IMR-90 (cell line): Measurements from ENCODE around the gene SPTLC3. TPM values are rescaled to one million over a fixed set of nuclear protein-coding genes. Genes with fewer than 3 reads are reported as not detected.

ENCODE experiments used
- ATAC-seq: fragments of 200-7000 bp; cut with Tn5 transposase; 2 replicates; pipeline ENCODE4 v1.9.1; 2020; ENCODE audit warnings: low read depth, mild to moderate bottlenecking, moderate library complexity
- BruUV-seq: library from RNA; stranded (reverse); fragments of 400-500 nt; replicated peaks from 2 replicates; lab custom pipeline; 2021; lab: Mats Ljungman, UMichigan
- CTCF ChIA-PET: fragments of 300-600 bp; formaldehyde crosslinking; extraction: SDS; loops from one replicate; lab custom pipeline; 2021; ENCODE audit warnings: antibody characterized with exemption; lab: Yijun Ruan, JAX
- POLR2A ChIA-PET: fragments of 300-600 bp; sonication (Branson Sonifier 250); formaldehyde crosslinking; loops from one replicate; lab custom pipeline; 2022; ENCODE audit warnings: antibody characterized with exemption; ENCODE audit not compliant: unreplicated experiment; lab: Charles Lee
- DNase-seq: peaks from one replicate; pipeline ENCODE4 v3.0.0; 2013
- H2AFZ ChIP-seq: replicated peaks from 2 replicates; pipeline ENCODE3; 2013; ENCODE audit warnings: low read length, mild to moderate bottlenecking; ENCODE audit not compliant: poor library complexity
- H2AK5ac ChIP-seq: 2 replicates; pipeline ENCODE4 v1.6.1; 2013; ENCODE audit warnings: low read depth, low read length, inconsistent platforms
- H2AK9ac ChIP-seq: replicated peaks from 2 replicates; pipeline ENCODE3; 2013; ENCODE audit warnings: mild to moderate bottlenecking, low read depth, low read length, moderate library complexity; ENCODE audit not compliant: poor library complexity
- H2BK120ac ChIP-seq: 2 replicates; pipeline ENCODE4 v1.6.1; 2013; ENCODE audit warnings: low read depth, low read length, inconsistent platforms
- H2BK15ac ChIP-seq: 3 replicates; pipeline ENCODE4 v1.6.1; 2013; ENCODE audit warnings: low read depth, low read length, inconsistent platforms
- H2BK20ac ChIP-seq: 2 replicates; pipeline ENCODE4 v1.6.1; 2013; ENCODE audit warnings: low read depth, mild to moderate bottlenecking, inconsistent platforms, low read length, moderate library complexity
- H2BK5ac ChIP-seq: 2 replicates; pipeline ENCODE4 v1.6.1; 2013; ENCODE audit warnings: mild to moderate bottlenecking, low read depth, low read length, inconsistent platforms; ENCODE audit not compliant: poor library complexity, severe bottlenecking
- H3K14ac ChIP-seq: replicated peaks from 2 replicates; pipeline ENCODE4 v1.6.1; 2013; ENCODE audit warnings: low read depth, low read length, inconsistent platforms
- H3K18ac ChIP-seq: 2 replicates; pipeline ENCODE4 v1.6.1; 2013; ENCODE audit warnings: low read depth, low read length, control low read depth
- H3K23ac ChIP-seq: 2 replicates; pipeline ENCODE4 v1.6.1; 2013; ENCODE audit warnings: low read depth, low read length, inconsistent platforms
- H3K27ac ChIP-seq: 2 replicates; pipeline ENCODE4 v1.5.1; 2013; ENCODE audit warnings: mild to moderate bottlenecking, control low read depth, low read length; ENCODE audit not compliant: insufficient read depth
- H3K27me3 ChIP-seq: 2 replicates; pipeline ENCODE4 v1.6.1; 2013; ENCODE audit warnings: low read length; ENCODE audit not compliant: control insufficient read depth, insufficient read depth
- H3K36me3 ChIP-seq: 2 replicates; pipeline ENCODE4 v1.6.1; 2013; ENCODE audit warnings: low read length, mixed read lengths; ENCODE audit not compliant: control insufficient read depth, insufficient read depth
- H3K4ac ChIP-seq: 2 replicates; pipeline ENCODE4 v1.6.1; 2013; ENCODE audit warnings: low read depth, low read length, inconsistent platforms
- H3K4me1 ChIP-seq: 2 replicates; pipeline ENCODE4 v1.6.1; 2013; ENCODE audit warnings: low read length, mixed read lengths; ENCODE audit not compliant: control insufficient read depth, insufficient read depth
- H3K4me2 ChIP-seq: 2 replicates; pipeline ENCODE4 v1.6.1; 2013; ENCODE audit warnings: low read depth, mild to moderate bottlenecking, control low read depth, low read length, moderate library complexity
- H3K4me3 ChIP-seq: 2 replicates; pipeline ENCODE4 v1.5.1; 2013; ENCODE audit warnings: low read depth, mild to moderate bottlenecking, control low read depth, low read length, moderate library complexity; ENCODE audit not compliant: insufficient read depth
- H3K56ac ChIP-seq: 2 replicates; pipeline ENCODE4 v1.6.1; 2013; ENCODE audit warnings: low read length, inconsistent platforms; ENCODE audit not compliant: insufficient read depth; ENCODE audit errors: extremely low read depth
- H3K79me1 ChIP-seq, 2 experiments: 2 replicates each; pipeline ENCODE4 v1.6.1; 2013; ENCODE audit warnings: low read length in 2 of 2, inconsistent platforms in 1 of 2, low read depth in 1 of 2
- H3K9ac ChIP-seq: 2 replicates; pipeline ENCODE4 v1.6.1; 2013; ENCODE audit warnings: low read depth, low read length, control low read depth
- H3K9me1 ChIP-seq: 2 replicates; pipeline ENCODE4 v1.6.1; 2013; ENCODE audit warnings: low read length, inconsistent platforms; ENCODE audit not compliant: insufficient read depth
- H3K9me3 ChIP-seq: 2 replicates; pipeline ENCODE4 v1.6.1; 2013; ENCODE audit warnings: low read length; ENCODE audit not compliant: control insufficient read depth, insufficient read depth
- H4K20me1 ChIP-seq: 2 replicates; pipeline ENCODE4 v1.6.1; 2013; ENCODE audit warnings: low read length, inconsistent platforms; ENCODE audit not compliant: insufficient read depth
- H4K5ac ChIP-seq: 2 replicates; pipeline ENCODE4 v1.6.1; 2013; ENCODE audit warnings: mild to moderate bottlenecking, low read depth, low read length, control low read depth
- H4K8ac ChIP-seq, 2 experiments: 2 replicates each; pipeline ENCODE4 v1.6.1; 2013; ENCODE audit warnings: low read depth in 2 of 2, low read length in 2 of 2, control low read depth in 1 of 2, inconsistent platforms in 1 of 2
- H4K91ac ChIP-seq: 2 replicates; pipeline ENCODE4 v1.6.1; 2013; ENCODE audit warnings: low read depth, low read length, inconsistent platforms; ENCODE audit not compliant: insufficient read depth
- MAZ ChIP-seq: IDR thresholded peaks from 2 replicates; pipeline ENCODE4 v1.6.1; 2012; ENCODE audit warnings: low read depth, mild to moderate bottlenecking, low read length, improper control_type of control experiment, moderate library complexity, borderline replicate concordance
- MXI1 ChIP-seq: IDR thresholded peaks from 2 replicates; pipeline ENCODE4 v1.6.1; 2012; ENCODE audit warnings: low read depth, mild to moderate bottlenecking, low read length, moderate library complexity, borderline replicate concordance
- RCOR1 ChIP-seq: IDR thresholded peaks from 2 replicates; pipeline ENCODE4 v1.6.1; 2012; ENCODE audit warnings: mild to moderate bottlenecking, low read length, improper control_type of control experiment; ENCODE audit not compliant: insufficient replicate concordance
- WGBS, 2 experiments: methylation state at CpG; one replicate each; pipeline versions ENCODE4 v1.1.5 to v1.1.7; 2013; ENCODE audit warnings: missing lambda C conversion rate in 2 of 2; ENCODE audit not compliant: insufficient read length in 1 of 2; ENCODE audit errors: extremely low coverage in 2 of 2; 5-methylcytosine and 5-hydroxymethylcytosine counted together
- dilution Hi-C: fragments of 300-500 bp; cut with HindIII; formaldehyde crosslinking; loops from one replicate; pipeline ENCODE4 v1.14.3; 2018; ENCODE audit warnings: low sequenced_read_pairs; ENCODE audit not compliant: unreplicated experiment
- in situ Hi-C: fragments of 300-500 bp; cut with MboI; formaldehyde crosslinking; loops from 3 replicates; pipeline ENCODE4 v1.14.3; 2019; ENCODE audit warnings: low sequenced_read_pairs, inconsistent platforms, mixed read lengths
- intact Hi-C: fragments of 100-400 bp; cut with micrococcal nuclease; formaldehyde crosslinking; loops from 2 replicates; pipeline ENCODE4 v1.10.0; 2022
- polyA plus RNA-seq, 3 experiments: library from polyadenylated mRNA; depleted of rRNA; stranded (reverse); fragments of >200 nt; gene quantifications; 2 replicates each; pipeline ENCODE4 v1.2.3, GENCODE V29; 2012; ENCODE audit warnings: low replicate concordance in 1 of 3
- total RNA-seq: library from RNA; depleted of rRNA; stranded (reverse); fragments of >200 nt; gene quantifications from 2 replicates; pipeline ENCODE4 v1.2.3, GENCODE V29; 2012
- TF ChIP-seq, protein P1 (sequence below): fragments of 150-350 bp; IDR thresholded peaks from 2 replicates; pipeline ENCODE4 v1.6.1; 2016; ENCODE audit warnings: low read depth, mild to moderate bottlenecking, low read length, moderate library complexity, borderline replicate concordance
- TF ChIP-seq, protein P2 (sequence below): conservative IDR thresholded peaks from 2 replicates; pipeline ENCODE4 v1.5.1; 2012; ENCODE audit warnings: mild to moderate bottlenecking, low read depth, low read length, improper control_type of control experiment

The SPTLC3 gene
- total and polyA plus RNA-seq, 2 of the 4 experiments (the other 2 are of a cell fraction) = 0.44 to 1.6 TPM

DNA sequence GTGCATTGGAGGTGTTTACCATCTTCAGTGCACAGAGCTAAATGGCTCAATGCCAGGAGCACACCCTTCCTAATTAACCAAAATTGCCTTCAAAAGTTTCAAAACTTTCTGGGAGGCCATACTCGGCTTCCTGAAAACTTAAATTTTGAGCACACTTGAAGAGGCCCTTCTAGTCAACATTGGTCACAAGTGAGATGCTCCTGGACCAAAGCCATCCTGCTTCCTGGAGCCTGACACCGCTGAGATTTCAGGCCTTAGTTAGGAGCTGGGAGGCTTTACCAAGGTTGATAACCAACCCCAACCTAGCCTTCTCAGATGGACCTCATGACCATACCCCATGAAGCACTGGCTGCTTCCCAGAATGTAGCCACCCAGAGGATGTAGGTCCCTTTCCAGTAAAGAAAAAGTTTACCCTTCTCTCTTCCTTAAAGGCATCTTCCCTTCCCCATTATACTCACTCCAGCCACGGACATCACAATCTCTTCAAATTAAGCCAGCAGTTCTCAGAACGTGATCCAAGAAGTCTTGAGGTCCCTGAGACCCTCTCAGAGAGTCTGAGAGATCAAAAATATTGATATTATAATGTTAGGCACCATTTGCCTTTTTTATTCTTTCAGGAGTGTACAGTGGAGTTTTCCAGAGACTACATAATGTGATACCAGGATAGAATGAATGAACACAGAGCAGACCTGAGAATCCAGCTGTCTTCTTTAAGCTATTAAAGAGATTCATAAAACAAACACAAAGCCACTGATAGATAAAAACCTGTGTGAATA lies 32.8 kb upstream of the SPTLC3 start (continued):
- TF ChIP-seq, protein P1, sequence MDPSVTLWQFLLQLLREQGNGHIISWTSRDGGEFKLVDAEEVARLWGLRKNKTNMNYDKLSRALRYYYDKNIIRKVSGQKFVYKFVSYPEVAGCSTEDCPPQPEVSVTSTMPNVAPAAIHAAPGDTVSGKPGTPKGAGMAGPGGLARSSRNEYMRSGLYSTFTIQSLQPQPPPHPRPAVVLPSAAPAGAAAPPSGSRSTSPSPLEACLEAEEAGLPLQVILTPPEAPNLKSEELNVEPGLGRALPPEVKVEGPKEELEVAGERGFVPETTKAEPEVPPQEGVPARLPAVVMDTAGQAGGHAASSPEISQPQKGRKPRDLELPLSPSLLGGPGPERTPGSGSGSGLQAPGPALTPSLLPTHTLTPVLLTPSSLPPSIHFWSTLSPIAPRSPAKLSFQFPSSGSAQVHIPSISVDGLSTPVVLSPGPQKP = no peak

DNA sequence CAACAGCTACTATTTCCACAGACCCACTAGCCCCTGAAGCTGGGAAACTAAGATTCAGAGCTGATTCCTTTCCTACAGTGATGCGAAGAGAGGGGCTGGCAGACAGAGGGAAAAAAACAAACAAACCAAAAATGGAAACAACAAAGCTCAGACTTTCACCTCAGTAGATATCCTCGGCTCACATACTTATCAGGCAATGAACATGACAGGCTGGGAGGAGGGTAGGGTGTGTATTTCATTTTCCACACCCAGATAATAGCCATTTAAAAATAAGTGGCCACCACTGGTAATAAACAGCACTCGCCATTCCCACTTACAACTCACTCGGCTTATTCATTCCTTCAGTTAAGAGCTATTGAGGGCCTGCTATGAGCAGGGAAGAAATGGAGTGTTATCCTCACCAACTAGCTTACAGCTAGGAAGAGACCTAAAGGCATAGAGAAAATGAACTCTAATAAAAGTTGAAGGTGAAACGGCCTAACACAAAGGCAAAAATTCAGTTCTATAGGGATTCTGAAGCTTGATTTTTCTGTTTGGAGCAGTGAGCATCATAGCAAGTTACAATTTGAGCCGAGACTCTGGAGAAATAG lies 32.0 kb upstream of the SPTLC3 start:
- DNase-seq (no peak), ATAC-seq (no peak)
- H4K91ac ChIP-seq = no peak overlapping the region
- H3K4ac ChIP-seq = no peak overlapping the region
- H3K14ac ChIP-seq = no peak overlapping the region
- H3K36me3 ChIP-seq = no peaks in the 10 kb centered on the region
- no peaks in the 10 kb centered on the region for H3K79me1 ChIP-seq
- H4K5ac ChIP-seq = no peak overlapping the region
- H2BK120ac ChIP-seq = no peak overlapping the region
- no peak overlapping the region for H4K8ac ChIP-seq
- no peak overlapping the region for H3K56ac ChIP-seq
- intact Hi-C loops (no loop called here), in situ Hi-C loops (no loop called here), dilution Hi-C loops (no loop called here)
- H4K20me1 ChIP-seq = no peaks in the 10 kb centered on the region
- no peak overlapping the region for H2BK15ac ChIP-seq
- TF ChIP-seq MXI1 (no peak), MAZ (no peak), RCOR1 (no peak)
- TF ChIP-seq, protein P2, sequence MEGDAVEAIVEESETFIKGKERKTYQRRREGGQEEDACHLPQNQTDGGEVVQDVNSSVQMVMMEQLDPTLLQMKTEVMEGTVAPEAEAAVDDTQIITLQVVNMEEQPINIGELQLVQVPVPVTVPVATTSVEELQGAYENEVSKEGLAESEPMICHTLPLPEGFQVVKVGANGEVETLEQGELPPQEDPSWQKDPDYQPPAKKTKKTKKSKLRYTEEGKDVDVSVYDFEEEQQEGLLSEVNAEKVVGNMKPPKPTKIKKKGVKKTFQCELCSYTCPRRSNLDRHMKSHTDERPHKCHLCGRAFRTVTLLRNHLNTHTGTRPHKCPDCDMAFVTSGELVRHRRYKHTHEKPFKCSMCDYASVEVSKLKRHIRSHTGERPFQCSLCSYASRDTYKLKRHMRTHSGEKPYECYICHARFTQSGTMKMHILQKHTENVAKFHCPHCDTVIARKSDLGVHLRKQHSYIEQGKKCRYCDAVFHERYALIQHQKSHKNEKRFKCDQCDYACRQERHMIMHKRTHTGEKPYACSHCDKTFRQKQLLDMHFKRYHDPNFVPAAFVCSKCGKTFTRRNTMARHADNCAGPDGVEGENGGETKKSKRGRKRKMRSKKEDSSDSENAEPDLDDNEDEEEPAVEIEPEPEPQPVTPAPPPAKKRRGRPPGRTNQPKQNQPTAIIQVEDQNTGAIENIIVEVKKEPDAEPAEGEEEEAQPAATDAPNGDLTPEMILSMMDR = no peak
- no peaks in the 10 kb centered on the region for H3K9me1 ChIP-seq
- no peak overlapping the region for H3K4me3 ChIP-seq
- H3K27me3 ChIP-seq = no peaks in the 10 kb centered on the region; the same call in 1 of the 2 replicates
- H2BK5ac ChIP-seq = no peak overlapping the region
- WGBS, 2 experiments = 39% methylated on average over 2 of the region's 6 CpGs; no CpG with 5 or more reads in 1 of the 2 experiments
- POLR2A ChIA-PET = no interaction called here
- H3K9ac ChIP-seq = no peak overlapping the region
- no peak overlapping the region for H3K18ac ChIP-seq
- H3K23ac ChIP-seq = no peak overlapping the region
- H3K4me1 ChIP-seq = no peaks in the 10 kb centered on the region
- no peak overlapping the region for H2AFZ ChIP-seq
- H3K4me2 ChIP-seq = no peak overlapping the region
- H2BK20ac ChIP-seq = no peak overlapping the region
- H2AK9ac ChIP-seq = no peak overlapping the region
- H3K27ac ChIP-seq = no peak overlapping the region
- H2AK5ac ChIP-seq = no peak overlapping the region
- CTCF ChIA-PET = interaction anchor here (1.3 kb wide), 1 partner anchor 48 kb away, joined by 3 read pairs; no protein-coding TSS in a partner anchor
- BruUV-seq = no TSS peak
- H3K9me3 ChIP-seq = no peaks in the 10 kb centered on the region
